ENCODE results near the gene VAV2.

VAV2 gene

GRCh38 chr9:134028575-134029247 is 36.6 kb upstream of the VAV2 start:
- no peak overlapping the region for H3K4me3 ChIP-seq (ENCODE audit: low read depth, low read length)

GRCh38 chr9:134028076-134028475 is 36.0 kb upstream of the VAV2 start:
- H3K4me3 ChIP-seq (ENCODE audit: low read depth, low read length) = no peak overlapping the region

- H3K4me3 ChIP-seq (ENCODE audit: low read depth, low read length) = no peak overlapping the region
Measured at GRCh38 chr9:134027561-134027960, 35.4 kb upstream of the VAV2 start.

GRCh38 chr9:134026981-134027380 is 34.9 kb upstream of the VAV2 start:
- no peak overlapping the region for H3K4me3 ChIP-seq (ENCODE audit: low read depth, low read length)

- no peak overlapping the region for H3K4me3 ChIP-seq (ENCODE audit: low read depth, low read length)
Measured at GRCh38 chr9:134026581-134026980, 34.5 kb upstream of the VAV2 start.

- peak overlapping the region; percentile 82 for H3K4me3 ChIP-seq (ENCODE audit: low read depth, low read length)
Measured at GRCh38 chr9:134025606-134026541, 33.8 kb upstream of the VAV2 start.

GRCh38 chr9:134024828-134025605 is 32.9 kb upstream of the VAV2 start, which contains the start of gene BRD3OS:
Gene BRD3OS (plus strand): TSS chr9:134025481. CDS start chr9:134026748, 1,267 bp downstream.
- peak within 1 kb of the TSS; percentile 82 for H3K4me3 ChIP-seq (ENCODE audit: low read depth, low read length)

GRCh38 chr9:134024214-134024792 is 32.2 kb upstream of the VAV2 start:
- no peak overlapping the region for H3K4me3 ChIP-seq (ENCODE audit: low read depth, low read length)

- no peak overlapping the region for H3K4me3 ChIP-seq (ENCODE audit: low read depth, low read length)
Measured at GRCh38 chr9:134014946-134015345, 22.8 kb upstream of the VAV2 start.

GRCh38 chr9:134011401-134011800 is 19.3 kb upstream of the VAV2 start:
- H3K4me3 ChIP-seq (ENCODE audit: low read depth, low read length) = no peak overlapping the region

GRCh38 chr9:134010310-134011173 is 18.4 kb upstream of the VAV2 start:
- H3K4me3 ChIP-seq (ENCODE audit: low read depth, low read length) = no peak overlapping the region

- H3K4me3 ChIP-seq (ENCODE audit: low read depth, low read length) = no peak overlapping the region
Measured at GRCh38 chr9:134007571-134007970, 15.4 kb upstream of the VAV2 start.

GRCh38 chr9:134007150-134007549 is 15.0 kb upstream of the VAV2 start:
- H3K4me3 ChIP-seq (ENCODE audit: low read depth, low read length) = no peak overlapping the region

- H3K4me3 ChIP-seq (ENCODE audit: low read depth, low read length) = no peak overlapping the region
Measured at GRCh38 chr9:134005381-134005780, 13.3 kb upstream of the VAV2 start.

- no peak overlapping the region for H3K4me3 ChIP-seq (ENCODE audit: low read depth, low read length)
Measured at GRCh38 chr9:134004881-134005280, 12.8 kb upstream of the VAV2 start.

- H3K4me3 ChIP-seq (ENCODE audit: low read depth, low read length) = no peak overlapping the region
Measured at GRCh38 chr9:134004131-134004873, 12.2 kb upstream of the VAV2 start.

GRCh38 chr9:134003237-134003636 is 11.1 kb upstream of the VAV2 start:
- no peak overlapping the region for H3K4me3 ChIP-seq (ENCODE audit: low read depth, low read length)

GRCh38 chr9:134002796-134003195 is 10.7 kb upstream of the VAV2 start:
- H3K4me3 ChIP-seq (ENCODE audit: low read depth, low read length) = no peak overlapping the region

- H3K4me3 ChIP-seq (ENCODE audit: low read depth, low read length) = no peak overlapping the region
Measured at GRCh38 chr9:133999851-134000265, 7.7 kb upstream of the VAV2 start.
